GM23248 (cell line): Measurements from ENCODE around the gene SFMBT1. TPM values are rescaled to one million over a fixed set of nuclear protein-coding genes. Genes with fewer than 3 reads are reported as not detected.

Source experiments
- DNase-seq: peaks from one replicate; pipeline ENCODE4 v3.0.0-alpha.2; 2015
- H2AFZ ChIP-seq: fragments of 200-600 bp; sonication (generic); 2 replicates; pipeline ENCODE4 v1.6.1; 2016; ENCODE audit warnings: antibody characterized with exemption
- H3F3A ChIP-seq: fragments of 200-600 bp; sonication (generic); 2 replicates; pipeline ENCODE4 v1.6.1; 2016; ENCODE audit warnings: mild to moderate bottlenecking, antibody characterized with exemption, mixed run types; ENCODE audit not compliant: insufficient read depth
- H3K27ac ChIP-seq: fragments of 200-600 bp; sonication (generic); 2 replicates; pipeline ENCODE4 v1.5.1; 2016; ENCODE audit warnings: mild to moderate bottlenecking
- H3K27me3 ChIP-seq: fragments of 200-600 bp; sonication (generic); replicated peaks from 2 replicates; pipeline ENCODE4 v1.6.1; 2016; ENCODE audit warnings: mild to moderate bottlenecking; ENCODE audit not compliant: insufficient read depth
- H3K36me3 ChIP-seq: fragments of 200-600 bp; sonication (generic); 2 replicates; pipeline ENCODE4 v1.6.1; 2016; ENCODE audit warnings: low read depth, mild to moderate bottlenecking
- H3K4me1 ChIP-seq: fragments of 200-600 bp; sonication (generic); 2 replicates; pipeline ENCODE4 v1.6.1; 2016; ENCODE audit warnings: mild to moderate bottlenecking; ENCODE audit not compliant: insufficient read depth
- H3K4me2 ChIP-seq: fragments of 200-600 bp; sonication (generic); one replicate; pipeline ENCODE4 v1.6.1; 2016; ENCODE audit warnings: mild to moderate bottlenecking; ENCODE audit not compliant: unreplicated experiment
- H3K4me3 ChIP-seq: fragments of 200-600 bp; sonication (generic); 2 replicates; pipeline ENCODE4 v1.5.1; 2016; ENCODE audit warnings: mild to moderate bottlenecking
- H3K79me2 ChIP-seq: fragments of 200-600 bp; sonication (generic); 2 replicates; pipeline ENCODE4 v1.6.1; 2016; ENCODE audit warnings: mild to moderate bottlenecking; ENCODE audit not compliant: insufficient read depth
- H3K9ac ChIP-seq: fragments of 200-600 bp; sonication (generic); 2 replicates; pipeline ENCODE4 v1.6.1; 2016; ENCODE audit warnings: mild to moderate bottlenecking
- H3K9me2 ChIP-seq: fragments of 200-600 bp; sonication (generic); 2 replicates; pipeline ENCODE4 v1.6.1; 2016; ENCODE audit warnings: mixed run types, mild to moderate bottlenecking, moderate library complexity; ENCODE audit not compliant: insufficient read depth
- H3K9me3 ChIP-seq: fragments of 200-600 bp; sonication (generic); one replicate; pipeline ENCODE4 v1.6.1; 2017; ENCODE audit warnings: low read depth
- H4K20me1 ChIP-seq: fragments of 200-600 bp; sonication (generic); 2 replicates; pipeline ENCODE4 v1.6.0; 2016; ENCODE audit not compliant: insufficient read depth
- EZH2 ChIP-seq: fragments of 200-600 bp; sonication (generic); IDR thresholded peaks from 2 replicates; pipeline ENCODE4 v1.6.1; 2018; ENCODE audit warnings: antibody characterized with exemption, mild to moderate bottlenecking; ENCODE audit not compliant: insufficient read depth, poor library complexity, severe bottlenecking
- EZH2phosphoT487 ChIP-seq: fragments of 200-600 bp; sonication (generic); IDR thresholded peaks from 2 replicates; pipeline ENCODE4 v1.6.1; 2018; ENCODE audit warnings: antibody characterized with exemption, moderate library complexity, mild to moderate bottlenecking, low read depth; ENCODE audit not compliant: insufficient read depth
- WGBS, 2 experiments: methylation state at CpG; one replicate each; pipeline ENCODE4 v1.1.6; 2015 to 2017; ENCODE audit warnings: low lambda C conversion rate in 2 of 2, low coverage in 1 of 2; ENCODE audit errors: missing lambda C conversion rate in 2 of 2; 5-methylcytosine and 5-hydroxymethylcytosine counted together
- in situ Hi-C: fragments of 300-500 bp; cut with MboI; formaldehyde crosslinking; loops from 2 replicates; pipeline ENCODE4 v1.15.0; 2020
- polyA plus RNA-seq: library from polyadenylated mRNA; unstranded; fragments of >200 nt; fragmentation: Nextera tagmentation; extraction: Ambion mirVana; gene quantifications from 2 replicates; pipeline ENCODE4 v1.2.1, GENCODE V29; 2016
- total RNA-seq: library from RNA; depleted of rRNA; stranded (reverse); fragments of >200 nt; shearing (Covaris generic); gene quantifications from 2 replicates; pipeline ENCODE4 v1.2.3, GENCODE V29; 2014

The SFMBT1 gene
- total and polyA plus RNA-seq, 2 experiments from 2014 or later = 2.3 to 2.6 TPM

DNA sequence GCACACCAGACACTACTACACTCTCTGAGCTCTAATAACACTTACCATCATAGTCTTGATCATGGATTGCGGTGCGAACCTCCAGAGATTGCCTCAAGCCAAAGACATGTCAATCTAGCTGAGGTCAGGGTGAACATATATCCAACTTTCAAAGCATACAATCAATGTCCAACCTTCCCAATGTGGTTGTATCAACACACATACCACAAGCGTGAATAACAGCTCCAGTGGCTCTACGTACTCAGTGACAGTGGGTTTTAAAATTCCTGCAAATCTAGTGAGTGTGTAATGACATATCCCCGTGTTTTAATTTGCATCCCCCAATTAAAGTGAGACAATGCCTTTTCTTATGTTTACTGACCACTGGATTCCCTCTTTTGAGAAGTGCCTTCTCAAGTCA, 29.6 kb downstream of the SFMBT1 start:
- WGBS, 2 experiments = 87 to 92% methylated on average over 5 of the region's 5 CpGs
- no peaks in the 10 kb centered on the region for H3K36me3 ChIP-seq
- H3K27me3 ChIP-seq = no peaks in the 10 kb centered on the region
- H3K79me2 ChIP-seq = no peaks in the 10 kb centered on the region
- no peak for TF ChIP-seq EZH2phosphoT487
- no peaks in the 10 kb centered on the region for H3K9me3 ChIP-seq
- H4K20me1 ChIP-seq = no peaks in the 10 kb centered on the region
- H3K4me1 ChIP-seq = no peaks in the 10 kb centered on the region
- in situ Hi-C loops = no loop called here
- no peak overlapping the region for H2AFZ ChIP-seq
- no peaks in the 10 kb centered on the region for H3K9me2 ChIP-seq
- no peaks in the 10 kb centered on the region for H3F3A ChIP-seq
- H3K4me3 ChIP-seq = no peak overlapping the region
- no peak overlapping the region for H3K27ac ChIP-seq
- no peak overlapping the region for H3K9ac ChIP-seq
- DNase-seq = no peak
- no peak overlapping the region for H3K4me2 ChIP-seq

DNA sequence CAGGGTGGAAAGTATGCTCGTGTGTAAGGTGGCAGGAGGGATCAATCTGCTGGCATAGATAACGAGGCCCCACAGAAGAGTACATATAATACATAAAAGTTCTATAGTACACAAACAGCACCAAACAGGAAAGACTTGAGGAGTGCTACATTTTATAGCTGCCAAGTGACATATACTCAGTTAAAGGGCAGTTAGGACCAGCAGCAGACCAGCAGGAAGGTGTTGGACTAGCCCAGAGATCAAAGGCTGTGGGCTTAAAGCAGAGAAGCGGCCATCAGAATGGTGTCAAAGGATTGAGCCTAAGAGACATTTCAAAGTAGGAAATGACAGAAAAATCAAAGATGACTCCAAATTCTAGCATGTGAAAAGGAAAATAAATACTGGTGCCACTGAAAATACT, 34.5 kb downstream of the SFMBT1 start:
- no peaks in the 10 kb centered on the region for H3K9me3 ChIP-seq
- H3K9me2 ChIP-seq = no peaks in the 10 kb centered on the region
- no peak overlapping the region for H3K4me2 ChIP-seq
- H3K36me3 ChIP-seq = no peaks in the 10 kb centered on the region
- in situ Hi-C loops = no loop called here
- H2AFZ ChIP-seq = no peak overlapping the region
- 82 to 85% methylated on average over 3 of the region's 3 CpGs for WGBS, 2 experiments
- H3K4me3 ChIP-seq = no peak overlapping the region
- DNase-seq = no peak
- no peaks in the 10 kb centered on the region for H3K79me2 ChIP-seq
- no peaks in the 10 kb centered on the region for H3K27me3 ChIP-seq
- H3K27ac ChIP-seq = no peak overlapping the region
- TF ChIP-seq EZH2 = no peak
- no peak for TF ChIP-seq EZH2phosphoT487
- no peak overlapping the region for H3K9ac ChIP-seq
- H3F3A ChIP-seq = no peaks in the 10 kb centered on the region
- no peaks in the 10 kb centered on the region for H3K4me1 ChIP-seq
- no peaks in the 10 kb centered on the region for H4K20me1 ChIP-seq

GRCh38 chr3:53009826-53010539, 35.9 kb downstream of the SFMBT1 start:
- Histone ChIP-seq H3K27ac (no peak overlapping the region), H3K9ac (no peak overlapping the region), H2AFZ (no peak overlapping the region), H3F3A (no peaks in the 10 kb centered on the region), H3K27me3 (no peaks in the 10 kb centered on the region), H3K4me3 (no peak overlapping the region), H3K4me2 (no peak overlapping the region), H3K9me2 (no peaks in the 10 kb centered on the region), H3K79me2 (no peaks in the 10 kb centered on the region), H3K9me3 (no peaks in the 10 kb centered on the region), H3K36me3 (no peaks in the 10 kb centered on the region), H3K4me1 (no peaks in the 10 kb centered on the region), H4K20me1 (no peaks in the 10 kb centered on the region)
- 95 to 98% methylated on average over 2 of the region's 2 CpGs for WGBS, 2 experiments
- TF ChIP-seq EZH2 (no peak), EZH2phosphoT487 (no peak)
- in situ Hi-C loops = no loop called here
- DNase-seq = no peak

GRCh38 chr3:53008932-53009331, 36.9 kb downstream of the SFMBT1 start:
- H3K4me3 ChIP-seq = no peak overlapping the region
- no peak overlapping the region for H3K27ac ChIP-seq
- H4K20me1 ChIP-seq = no peaks in the 10 kb centered on the region
- H3K9me2 ChIP-seq = no peaks in the 10 kb centered on the region
- DNase-seq = no peak
- H3K27me3 ChIP-seq = no peaks in the 10 kb centered on the region
- H3K9ac ChIP-seq = no peak overlapping the region
- H3F3A ChIP-seq = no peaks in the 10 kb centered on the region
- no peaks in the 10 kb centered on the region for H3K36me3 ChIP-seq
- in situ Hi-C loops = no loop called here
- TF ChIP-seq EZH2 (no peak), EZH2phosphoT487 (no peak)
- H3K4me1 ChIP-seq = no peaks in the 10 kb centered on the region
- 99 to 100% methylated on average over 6 of the region's 6 CpGs for WGBS, 2 experiments
- no peak overlapping the region for H3K4me2 ChIP-seq
- H2AFZ ChIP-seq = no peak overlapping the region
- H3K9me3 ChIP-seq = no peaks in the 10 kb centered on the region
- no peaks in the 10 kb centered on the region for H3K79me2 ChIP-seq
